GM12878 (cell line): ENCODE data around the gene CD27. TPM values are rescaled to one million over a fixed set of nuclear protein-coding genes. Genes with fewer than 3 reads are reported as not detected.

Source experiments
- BCLAF1 ChIP-seq: fragments of 450-650 bp; IDR thresholded peaks from 2 replicates; pipeline ENCODE4 v1.6.1; 2017; ENCODE audit warnings: antibody characterized with exemption, mild to moderate bottlenecking, moderate library complexity
- DPF2 ChIP-seq: fragments of 450-650 bp; IDR thresholded peaks from 2 replicates; pipeline ENCODE4 v1.6.1; 2017; ENCODE audit warnings: mild to moderate bottlenecking
- EGR1 ChIP-seq, 2 experiments: IDR thresholded peaks; 1 replicate in 1 of 2; 2 replicates in 1 of 2; pipeline ENCODE4 v1.6.1; 2011 to 2012; ENCODE audit warnings: low read depth in 2 of 2, low read length in 2 of 2, borderline replicate concordance in 1 of 2, mild to moderate bottlenecking in 1 of 2, moderate library complexity in 1 of 2
- IRF3 ChIP-seq: fragments of 450-650 bp; IDR thresholded peaks from 2 replicates; pipeline ENCODE4 v1.6.1; 2014; ENCODE audit warnings: mild to moderate bottlenecking
- KDM1A ChIP-seq: fragments of 200-600 bp; sonication (generic); IDR thresholded peaks from 2 replicates; pipeline ENCODE4 v1.6.1; 2016; ENCODE audit warnings: borderline replicate concordance
- LARP7 ChIP-seq: fragments of 450-650 bp; IDR thresholded peaks from 2 replicates; pipeline ENCODE4 v1.6.1; 2017; ENCODE audit warnings: mild to moderate bottlenecking
- MAX ChIP-seq: IDR thresholded peaks from 2 replicates; pipeline ENCODE4 v1.6.1; 2012; ENCODE audit warnings: low read depth, low read length, improper control_type of control experiment
- PAX5 ChIP-seq: IDR thresholded peaks from 2 replicates; pipeline ENCODE4 v1.6.1; 2011; ENCODE audit warnings: low read depth, low read length, borderline replicate concordance
- POLR2AphosphoS5 ChIP-seq: IDR thresholded peaks from 2 replicates; pipeline ENCODE4 v1.6.1; 2011; ENCODE audit warnings: mild to moderate bottlenecking, low read length, inconsistent platforms
- RELA ChIP-seq: fragments of 450-650 bp; IDR thresholded peaks from 2 replicates; pipeline ENCODE4 v1.8.0; 2014; ENCODE audit warnings: borderline replicate concordance; ENCODE audit not compliant: partially characterized antibody
- SUPT20H ChIP-seq: IDR thresholded peaks from 2 replicates; pipeline ENCODE4 v1.6.1; 2011; ENCODE audit warnings: low read depth, mild to moderate bottlenecking, low read length, moderate library complexity, borderline replicate concordance; ENCODE audit not compliant: control insufficient read depth
- ZNF687 ChIP-seq: fragments of 450-650 bp; IDR thresholded peaks from 2 replicates; pipeline ENCODE4 v1.6.1; 2017; ENCODE audit warnings: mild to moderate bottlenecking, moderate library complexity
- polyA plus RNA-seq, 11 experiments: library from polyadenylated mRNA; depleted of rRNA in 4 of 11; unstranded in 6 of 11; stranded (reverse) in 5 of 11; fragments of >200 nt; fragmentation: Nextera tagmentation in 4 of 11; fragmentation: Illumina TruSeq in 1 of 11; extraction: Ambion mirVana in 4 of 11; extraction: Trizol in 1 of 11; gene quantifications; 1 replicate in 1 of 11; 2 replicates in 10 of 11; pipeline versions ENCODE4 v1.2.1 to v1.2.3, GENCODE V29; 2011 to 2016; ENCODE audit warnings: inconsistent platforms in 2 of 11, missing spikeins in 2 of 11, low read depth in 1 of 11
- total RNA-seq, 4 experiments: library from RNA; depleted of rRNA in 3 of 4; stranded (reverse); fragments of >200 nt in 3 of 4; fragmentation: Illumina TruSeq in 1 of 4; extraction: Trizol in 1 of 4; gene quantifications; 2 replicates each; pipeline versions ENCODE4 v1.2.1 to v1.2.3, GENCODE V29; 2013 to 2021
- TF ChIP-seq, protein P1 (sequence below): fragments of 450-650 bp; formaldehyde crosslinking; IDR thresholded peaks from 2 replicates; pipeline ENCODE4 v1.4.0; 2022; ENCODE audit warnings: mild to moderate bottlenecking, moderate library complexity
- TF ChIP-seq, protein P2 (sequence below): fragments of 450-650 bp; IDR thresholded peaks from 2 replicates; pipeline ENCODE4 v1.6.1; 2017; ENCODE audit warnings: borderline replicate concordance

The CD27 gene
- total and polyA plus RNA-seq, 10 of the 15 experiments (the other 5 are each of a cell fraction or from before 2014, with no cell fraction given), result 4.9 to 184 (median 106) TPM

GRCh38 chr12:6425590-6426531, 18.9 kb upstream of the CD27 start (continued):
- 0 out of 3 replicates have a peak, but pooled peaks of 1 of the 2 experiments have one; percentile 15 for TF ChIP-seq EGR1 (IDR thresholded peaks at IDR 0.05; ENCODE audit: borderline replicate concordance in 1 of 2, low read depth in 2 of 2, low read length in 2 of 2)
- TF ChIP-seq LARP7, result 0 out of 2 replicates have a peak, but pooled peaks have one; percentile 26
- TF ChIP-seq, protein P1, sequence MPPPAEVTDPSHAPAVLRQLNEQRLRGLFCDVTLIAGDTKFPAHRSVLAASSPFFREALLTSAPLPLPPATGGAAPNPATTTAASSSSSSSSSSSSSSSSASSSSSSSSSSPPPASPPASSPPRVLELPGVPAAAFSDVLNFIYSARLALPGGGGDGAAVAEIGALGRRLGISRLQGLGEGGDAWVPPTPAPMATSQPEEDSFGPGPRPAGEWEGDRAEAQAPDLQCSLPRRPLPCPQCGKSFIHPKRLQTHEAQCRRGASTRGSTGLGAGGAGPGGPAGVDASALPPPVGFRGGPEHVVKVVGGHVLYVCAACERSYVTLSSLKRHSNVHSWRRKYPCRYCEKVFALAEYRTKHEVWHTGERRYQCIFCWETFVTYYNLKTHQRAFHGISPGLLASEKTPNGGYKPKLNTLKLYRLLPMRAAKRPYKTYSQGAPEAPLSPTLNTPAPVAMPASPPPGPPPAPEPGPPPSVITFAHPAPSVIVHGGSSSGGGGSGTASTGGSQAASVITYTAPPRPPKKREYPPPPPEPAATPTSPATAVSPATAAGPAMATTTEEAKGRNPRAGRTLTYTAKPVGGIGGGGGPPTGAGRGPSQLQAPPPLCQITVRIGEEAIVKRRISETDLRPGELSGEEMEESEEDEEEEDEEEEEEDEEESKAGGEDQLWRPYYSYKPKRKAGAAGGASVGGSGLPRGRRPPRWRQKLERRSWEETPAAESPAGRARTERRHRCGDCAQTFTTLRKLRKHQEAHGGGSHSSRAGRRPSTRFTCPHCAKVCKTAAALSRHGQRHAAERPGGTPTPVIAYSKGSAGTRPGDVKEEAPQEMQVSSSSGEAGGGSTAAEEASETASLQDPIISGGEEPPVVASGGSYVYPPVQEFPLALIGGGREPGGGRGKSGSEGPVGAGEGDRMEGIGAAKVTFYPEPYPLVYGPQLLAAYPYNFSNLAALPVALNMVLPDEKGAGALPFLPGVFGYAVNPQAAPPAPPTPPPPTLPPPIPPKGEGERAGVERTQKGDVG (CRISPR knock-in tag), result 0 out of 2 replicates have a peak, but pooled peaks have one; percentile 38
- no peak for TF ChIP-seq SUPT20H
- no peak for TF ChIP-seq MAX
- TF ChIP-seq IRF3, result no peak
- TF ChIP-seq POLR2AphosphoS5, result no peak
- TF ChIP-seq BCLAF1, result no peak
- TF ChIP-seq, protein P2, sequence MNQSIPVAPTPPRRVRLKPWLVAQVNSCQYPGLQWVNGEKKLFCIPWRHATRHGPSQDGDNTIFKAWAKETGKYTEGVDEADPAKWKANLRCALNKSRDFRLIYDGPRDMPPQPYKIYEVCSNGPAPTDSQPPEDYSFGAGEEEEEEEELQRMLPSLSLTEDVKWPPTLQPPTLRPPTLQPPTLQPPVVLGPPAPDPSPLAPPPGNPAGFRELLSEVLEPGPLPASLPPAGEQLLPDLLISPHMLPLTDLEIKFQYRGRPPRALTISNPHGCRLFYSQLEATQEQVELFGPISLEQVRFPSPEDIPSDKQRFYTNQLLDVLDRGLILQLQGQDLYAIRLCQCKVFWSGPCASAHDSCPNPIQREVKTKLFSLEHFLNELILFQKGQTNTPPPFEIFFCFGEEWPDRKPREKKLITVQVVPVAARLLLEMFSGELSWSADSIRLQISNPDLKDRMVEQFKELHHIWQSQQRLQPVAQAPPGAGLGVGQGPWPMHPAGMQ, result no peak
- peak; percentile 85; the same call in 1 of the 2 replicates for TF ChIP-seq PAX5
- TF ChIP-seq KDM1A, result no peak
- 0 out of 2 replicates have a peak, but pooled peaks have one; percentile 26 for TF ChIP-seq DPF2
- no peak for TF ChIP-seq RELA
- TF ChIP-seq ZNF687, result peak; percentile 91
